UCSD-AML1 (cell line): ENCODE results near the gene TNFRSF8.
"Not testable (repeated sequence)": the region's sequence is repeated elsewhere in the genome, so short reads cannot be mapped to it uniquely, and the experiment has no call there.

ENCODE experiments used
- DNase-seq: peaks from one replicate; lab custom pipeline; 2025; ENCODE audit not compliant: unreplicated experiment; lab: John Stamatoyannopoulos, UW

The TNFRSF8 gene

GRCh38 chr1:12083766-12084165, 20.7 kb downstream of the TNFRSF8 start:
- no peak for DNase-seq

GRCh38 chr1:12085643-12086260, 22.6 kb downstream of the TNFRSF8 start:
- no peak for DNase-seq

GRCh38 chr1:12087797-12088314, 24.8 kb downstream of the TNFRSF8 start:
- peak; percentile 76 for DNase-seq

GRCh38 chr1:12088607-12089006, 25.5 kb downstream of the TNFRSF8 start:
- peak; percentile 84 for DNase-seq

GRCh38 chr1:12090326-12090725, 27.2 kb downstream of the TNFRSF8 start:
- DNase-seq: no peak

GRCh38 chr1:12091191-12091590, 28.1 kb downstream of the TNFRSF8 start:
- no peak for DNase-seq

GRCh38 chr1:12094180-12094579, 31.1 kb downstream of the TNFRSF8 start:
- no peak for DNase-seq

- no peak for DNase-seq
Measured at GRCh38 chr1:12095452-12096263, 32.6 kb downstream of the TNFRSF8 start.

GRCh38 chr1:12096615-12097014, 33.5 kb downstream of the TNFRSF8 start:
- no peak for DNase-seq

- DNase-seq: no peak
Measured at GRCh38 chr1:12097321-12097720, 34.2 kb downstream of the TNFRSF8 start.

GRCh38 chr1:12098786-12099185, 35.7 kb downstream of the TNFRSF8 start:
- no peak for DNase-seq

- DNase-seq: no peak
Measured at GRCh38 chr1:12099610-12100009, 36.5 kb downstream of the TNFRSF8 start.

GRCh38 chr1:12100071-12100470, 37.0 kb downstream of the TNFRSF8 start:
- no peak for DNase-seq

GRCh38 chr1:12101120-12101519, 38.0 kb downstream of the TNFRSF8 start:
- not testable (repeated sequence) for DNase-seq

- no peak for DNase-seq
Measured at GRCh38 chr1:12102066-12102465, 39.0 kb downstream of the TNFRSF8 start.

GRCh38 chr1:12104417-12104816, 41.3 kb downstream of the TNFRSF8 start:
- no peak for DNase-seq

GRCh38 chr1:12106153-12106552, 43.0 kb downstream of the TNFRSF8 start:
- no peak for DNase-seq

GRCh38 chr1:12106861-12107260, 43.8 kb downstream of the TNFRSF8 start:
- peak; percentile 41 for DNase-seq

- no peak for DNase-seq
Measured at GRCh38 chr1:12107718-12108117, 44.6 kb downstream of the TNFRSF8 start.

GRCh38 chr1:12109901-12110300, 46.8 kb downstream of the TNFRSF8 start:
- DNase-seq: no peak

- no peak for DNase-seq
Measured at GRCh38 chr1:12111741-12112140, 48.6 kb downstream of the TNFRSF8 start.

GRCh38 chr1:12112711-12113161, 49.6 kb downstream of the TNFRSF8 start:
- no peak for DNase-seq
